DND-41 (cell line): ENCODE data around the gene SPSB3.

Experiments used
- CTCF ChIP-seq: IDR thresholded peaks from 2 replicates; pipeline ENCODE4 v1.5.1; 2012; ENCODE audit warnings: borderline replicate concordance, low read length, moderate library complexity, mild to moderate bottlenecking; ENCODE audit not compliant: poor library complexity, severe bottlenecking; ENCODE audit errors: extremely low read depth
- EZH2 ChIP-seq: IDR thresholded peaks from 3 replicates; pipeline ENCODE4 v1.6.1; 2012; ENCODE audit warnings: borderline replicate concordance, low read depth, mild to moderate bottlenecking, moderate library complexity, low read length, inconsistent platforms; ENCODE audit not compliant: severe bottlenecking

GRCh38 chr16:1765826-1766225, 16.5 kb downstream of the SPSB3 start:
- TF ChIP-seq CTCF (no peak), EZH2 (no peak)
